Natural killer cell (primary cell): Measurements from ENCODE around the gene TTLL11. TPM values are rescaled to one million over a fixed set of nuclear protein-coding genes. Genes with fewer than 3 reads are reported as not detected.

Experiments used
- ATAC-seq, 3 donors: fragments of 150-1000 bp in 2 of 3; fragments of 200-7000 bp in 1 of 3; cut with Tn5 transposase; 1 replicate in 1 of 3; 2 replicates in 2 of 3; pipeline ENCODE4 v1.10.0; 2021; ENCODE audit warnings: mild to moderate bottlenecking in 2 of 3, moderate library complexity in 2 of 3
- DNase-seq, 2 donors: peaks; one replicate each; pipeline versions ENCODE4 v3.0.0 to v3.0.0-alpha.2; 2013 to 2021; ENCODE audit warnings: mixed read lengths in 1 of 2
- H3K27ac ChIP-seq: one replicate; pipeline ENCODE4 v1.5.1; 2013; ENCODE audit warnings: mild to moderate bottlenecking, low read length
- H3K27me3 ChIP-seq: one replicate; pipeline ENCODE4 v1.6.1; 2013; ENCODE audit warnings: low read length; ENCODE audit not compliant: control insufficient read depth, insufficient read depth
- H3K36me3 ChIP-seq: one replicate; pipeline ENCODE4 v1.6.1; 2013; ENCODE audit warnings: low read length; ENCODE audit not compliant: control insufficient read depth, insufficient read depth
- H3K4me1 ChIP-seq: one replicate; pipeline ENCODE4 v1.6.1; 2013; ENCODE audit warnings: low read length; ENCODE audit not compliant: control insufficient read depth, insufficient read depth
- H3K4me3 ChIP-seq: one replicate; pipeline ENCODE4 v1.5.1; 2013; ENCODE audit warnings: low read length
- H3K9me3 ChIP-seq: one replicate; pipeline ENCODE4 v1.6.1; 2013; ENCODE audit warnings: low read length; ENCODE audit not compliant: control insufficient read depth, insufficient read depth
- H3K27ac Mint-ChIP-seq, 2 donors: one replicate each; pipeline ENCODE4 v1.8.0; 2022; ENCODE audit warnings: mild to moderate bottlenecking in 2 of 2, mixed read lengths in 2 of 2, moderate library complexity in 1 of 2
- H3K27me3 Mint-ChIP-seq, 2 donors: one replicate each; pipeline ENCODE4 v1.8.0; 2022; ENCODE audit warnings: low read depth in 2 of 2, mixed read lengths in 2 of 2
- H3K36me3 Mint-ChIP-seq: one replicate; pipeline ENCODE4 v1.8.0; 2022; ENCODE audit warnings: mixed read lengths
- H3K4me1 Mint-ChIP-seq, 2 donors: one replicate each; pipeline ENCODE4 v1.8.0; 2022; ENCODE audit warnings: mixed read lengths in 2 of 2
- H3K4me3 Mint-ChIP-seq: one replicate; pipeline ENCODE4 v1.8.0; 2022; ENCODE audit warnings: mild to moderate bottlenecking, moderate library complexity, mixed read lengths
- H3K9me3 Mint-ChIP-seq, 2 donors: one replicate each; pipeline ENCODE4 v1.8.0; 2022; ENCODE audit warnings: mixed read lengths in 2 of 2
- WGBS: methylation state at CpG from one replicate; pipeline ENCODE4 v1.1.7; 2013; ENCODE audit warnings: missing lambda C conversion rate; ENCODE audit not compliant: insufficient coverage; 5-methylcytosine and 5-hydroxymethylcytosine counted together
- intact Hi-C: fragments of 100-400 bp; cut with micrococcal nuclease; formaldehyde crosslinking; loops from one replicate; pipeline ENCODE4 v1.14.2; 2022
- total RNA-seq, 4 donors: library from RNA; stranded (reverse); fragments of 120-200 nt in 1 of 4; gene quantifications; one replicate each; pipeline versions ENCODE4 v1.2.3 to v1.2.4, GENCODE V29; 2013 to 2022
- TF ChIP-seq, protein P1 (sequence below): fragments of 200-600 bp; IDR thresholded peaks from one replicate; pipeline ENCODE4 v1.8.0; 2022; ENCODE audit warnings: antibody characterized with exemption

TTLL11 gene
- total RNA-seq, 3 donors from 2014 or later (not counting 1 experiment from before 2014, with no cell fraction given) = 3.4 to 4.6 (median 3.6) TPM

DNA sequence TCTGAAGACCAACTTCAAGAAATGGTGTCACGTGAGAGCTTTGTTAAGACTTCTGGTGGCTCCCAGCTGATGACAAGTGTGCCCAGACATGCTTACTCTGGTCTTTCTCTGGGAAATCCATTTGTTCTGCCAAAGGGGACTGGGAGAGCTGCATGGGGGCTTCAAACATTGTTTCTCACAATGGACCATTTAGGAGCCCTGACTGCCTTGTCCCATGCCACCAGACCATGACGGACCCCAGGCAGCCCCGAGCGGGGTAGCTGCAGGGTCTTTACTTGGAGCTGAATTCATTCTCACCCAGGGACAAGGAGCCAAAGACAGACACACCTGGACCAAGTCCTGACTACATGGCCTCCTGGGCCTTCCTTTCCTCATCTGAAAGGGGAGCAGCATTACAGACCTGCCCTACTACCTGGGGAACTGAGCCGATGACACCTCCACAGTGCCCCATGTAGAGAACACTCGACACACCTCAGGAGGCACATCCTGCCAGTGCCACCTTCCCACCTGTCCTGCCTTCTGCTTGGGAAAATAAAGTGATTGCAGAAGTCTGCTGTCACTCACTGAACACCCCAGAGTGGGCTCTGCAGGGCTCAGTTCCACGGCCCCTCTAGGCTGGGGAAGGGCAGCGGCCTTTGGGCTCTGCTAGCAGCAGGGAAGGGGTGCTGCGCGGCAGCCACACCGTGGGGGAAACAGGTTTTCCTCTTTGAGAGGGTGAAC lies 272.7 kb downstream of the TTLL11 start:
- H3K36me3 ChIP-seq = no peaks in the 10 kb centered on the region
- H3K27ac ChIP-seq = no peak overlapping the region
- intact Hi-C loops = no loop called here
- no peak for DNase-seq
- H3K9me3 ChIP-seq = no peaks in the 10 kb centered on the region
- H3K4me3 ChIP-seq = no peak overlapping the region
- WGBS = 95% methylated on average over 11 of the region's 11 CpGs
- no peak for ATAC-seq
- TF ChIP-seq, protein P1, sequence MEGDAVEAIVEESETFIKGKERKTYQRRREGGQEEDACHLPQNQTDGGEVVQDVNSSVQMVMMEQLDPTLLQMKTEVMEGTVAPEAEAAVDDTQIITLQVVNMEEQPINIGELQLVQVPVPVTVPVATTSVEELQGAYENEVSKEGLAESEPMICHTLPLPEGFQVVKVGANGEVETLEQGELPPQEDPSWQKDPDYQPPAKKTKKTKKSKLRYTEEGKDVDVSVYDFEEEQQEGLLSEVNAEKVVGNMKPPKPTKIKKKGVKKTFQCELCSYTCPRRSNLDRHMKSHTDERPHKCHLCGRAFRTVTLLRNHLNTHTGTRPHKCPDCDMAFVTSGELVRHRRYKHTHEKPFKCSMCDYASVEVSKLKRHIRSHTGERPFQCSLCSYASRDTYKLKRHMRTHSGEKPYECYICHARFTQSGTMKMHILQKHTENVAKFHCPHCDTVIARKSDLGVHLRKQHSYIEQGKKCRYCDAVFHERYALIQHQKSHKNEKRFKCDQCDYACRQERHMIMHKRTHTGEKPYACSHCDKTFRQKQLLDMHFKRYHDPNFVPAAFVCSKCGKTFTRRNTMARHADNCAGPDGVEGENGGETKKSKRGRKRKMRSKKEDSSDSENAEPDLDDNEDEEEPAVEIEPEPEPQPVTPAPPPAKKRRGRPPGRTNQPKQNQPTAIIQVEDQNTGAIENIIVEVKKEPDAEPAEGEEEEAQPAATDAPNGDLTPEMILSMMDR = no peak
- H3K4me3 Mint-ChIP-seq = no peak overlapping the region
- H3K27me3 Mint-ChIP-seq = no peaks in the 10 kb centered on the region
- H3K27me3 ChIP-seq = no peaks in the 10 kb centered on the region
- no peaks in the 10 kb centered on the region for H3K36me3 Mint-ChIP-seq
- H3K4me1 Mint-ChIP-seq = no peaks in the 10 kb centered on the region
- H3K9me3 Mint-ChIP-seq = no peaks in the 10 kb centered on the region
- H3K4me1 ChIP-seq = peaks cover 2% of the 10 kb centered on the region
- H3K27ac Mint-ChIP-seq = no peak overlapping the region

DNA sequence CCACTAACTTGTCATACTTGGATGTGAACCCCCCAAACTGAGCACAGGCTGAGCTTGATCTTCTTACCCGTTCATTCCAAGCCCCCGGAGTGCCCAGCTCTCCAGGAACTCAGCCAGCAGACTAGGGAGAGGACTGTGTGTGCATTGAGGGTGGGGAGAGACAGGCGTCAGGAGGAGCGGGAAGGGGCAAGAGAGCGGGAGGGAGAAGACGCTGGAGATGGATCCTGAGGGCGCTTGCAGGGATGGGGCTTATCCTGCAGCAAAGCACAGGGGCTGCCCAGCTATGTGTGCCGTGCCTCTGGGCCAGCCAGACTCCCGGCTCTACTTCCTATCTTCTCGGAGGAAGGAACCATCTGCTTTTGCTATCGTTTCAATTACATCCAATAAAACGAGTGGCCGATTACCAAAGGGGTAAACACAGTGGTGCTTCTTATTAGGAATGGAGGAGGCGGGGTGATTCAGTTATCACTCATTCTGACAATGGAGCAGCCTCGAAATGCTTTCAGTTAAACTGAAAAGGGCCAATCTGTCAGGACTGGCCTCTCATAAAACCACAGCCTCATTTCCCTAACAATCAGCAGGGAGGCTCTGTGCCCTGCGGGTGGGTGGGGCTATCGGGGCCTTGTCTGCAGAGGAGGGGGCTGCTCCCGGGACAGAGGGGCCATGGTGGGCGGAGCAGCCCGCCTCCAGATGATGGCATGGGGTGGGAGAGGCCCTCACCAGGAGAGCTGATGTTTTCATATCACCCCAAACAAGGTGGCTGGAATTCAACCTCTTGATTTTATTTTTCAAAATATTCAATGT lies 273.5 kb downstream of the TTLL11 start:
- H3K4me1 Mint-ChIP-seq = no peaks in the 10 kb centered on the region
- Histone ChIP-seq H3K36me3 (no peaks in the 10 kb centered on the region), H3K27me3 (no peaks in the 10 kb centered on the region), H3K9me3 (no peaks in the 10 kb centered on the region), H3K4me3 (no peak overlapping the region), H3K4me1 (peaks cover 2% of the 10 kb centered on the region), H3K27ac (no peak overlapping the region)
- no peak overlapping the region for H3K4me3 Mint-ChIP-seq
- ATAC-seq (no peak), DNase-seq (no peak)
- H3K36me3 Mint-ChIP-seq = no peaks in the 10 kb centered on the region
- TF ChIP-seq, protein P1 = no peak
- no peaks in the 10 kb centered on the region for H3K9me3 Mint-ChIP-seq
- 45% methylated on average over 17 of the region's 20 CpGs for WGBS
- intact Hi-C loops = no loop called here
- H3K27me3 Mint-ChIP-seq = no peaks in the 10 kb centered on the region
- no peak overlapping the region for H3K27ac Mint-ChIP-seq

GRCh38 chr9:121818841-121819427 lies 274.2 kb downstream of the TTLL11 start:
- TF ChIP-seq, protein P1 = no peak
- 92% methylated on average over 12 of the region's 12 CpGs for WGBS
- no peak overlapping the region for H3K4me3 Mint-ChIP-seq
- no peaks in the 10 kb centered on the region for H3K36me3 ChIP-seq
- no peaks in the 10 kb centered on the region for H3K27me3 Mint-ChIP-seq
- H3K4me1 Mint-ChIP-seq = no peaks in the 10 kb centered on the region
- no peaks in the 10 kb centered on the region for H3K36me3 Mint-ChIP-seq
- peaks cover 2% of the 10 kb centered on the region for H3K4me1 ChIP-seq
- H3K9me3 ChIP-seq = no peaks in the 10 kb centered on the region
- H3K27me3 ChIP-seq = no peaks in the 10 kb centered on the region
- no peak for ATAC-seq
- no peak overlapping the region for H3K4me3 ChIP-seq
- H3K9me3 Mint-ChIP-seq = no peaks in the 10 kb centered on the region
- H3K27ac Mint-ChIP-seq = no peak overlapping the region
- H3K27ac ChIP-seq = no peak overlapping the region
- intact Hi-C loops = no loop called here
- no peak for DNase-seq
